PFSK-1 (cell line): ENCODE data around the gene KCNS1.

Experiments
- FOXP2 ChIP-seq: optimal IDR thresholded peaks from 2 replicates; pipeline ENCODE3; 2011; ENCODE audit warnings: borderline replicate concordance, control low read depth, inconsistent platforms; ENCODE audit not compliant: insufficient read depth; ENCODE audit errors: extremely low read length, extremely low read depth
- POLR2AphosphoS5 ChIP-seq: IDR thresholded peaks from 2 replicates; pipeline ENCODE4 v1.6.1; 2012; ENCODE audit warnings: low read depth, mild to moderate bottlenecking, control low read depth, low read length, moderate library complexity
- SIN3A ChIP-seq: IDR thresholded peaks from 2 replicates; pipeline ENCODE4 v1.6.1; 2012; ENCODE audit warnings: mild to moderate bottlenecking, low read length, moderate library complexity, borderline replicate concordance; ENCODE audit not compliant: insufficient read depth
- TAF1 ChIP-seq: IDR thresholded peaks from 2 replicates; pipeline ENCODE4 v1.6.1; 2012; ENCODE audit warnings: low read length, control low read depth, borderline replicate concordance; ENCODE audit not compliant: insufficient read depth
- TF ChIP-seq, protein P1 (sequence below), 2 experiments: IDR thresholded peaks; 2 replicates each; pipeline versions ENCODE4 v1.6.1 to v1.8.0; 2011 to 2012; ENCODE audit warnings: low read depth in 2 of 2, low read length in 2 of 2, control low read depth in 1 of 2, inconsistent platforms in 1 of 2, mild to moderate bottlenecking in 1 of 2, moderate library complexity in 1 of 2; ENCODE audit not compliant: insufficient read depth in 1 of 2

The KCNS1 gene

DNA sequence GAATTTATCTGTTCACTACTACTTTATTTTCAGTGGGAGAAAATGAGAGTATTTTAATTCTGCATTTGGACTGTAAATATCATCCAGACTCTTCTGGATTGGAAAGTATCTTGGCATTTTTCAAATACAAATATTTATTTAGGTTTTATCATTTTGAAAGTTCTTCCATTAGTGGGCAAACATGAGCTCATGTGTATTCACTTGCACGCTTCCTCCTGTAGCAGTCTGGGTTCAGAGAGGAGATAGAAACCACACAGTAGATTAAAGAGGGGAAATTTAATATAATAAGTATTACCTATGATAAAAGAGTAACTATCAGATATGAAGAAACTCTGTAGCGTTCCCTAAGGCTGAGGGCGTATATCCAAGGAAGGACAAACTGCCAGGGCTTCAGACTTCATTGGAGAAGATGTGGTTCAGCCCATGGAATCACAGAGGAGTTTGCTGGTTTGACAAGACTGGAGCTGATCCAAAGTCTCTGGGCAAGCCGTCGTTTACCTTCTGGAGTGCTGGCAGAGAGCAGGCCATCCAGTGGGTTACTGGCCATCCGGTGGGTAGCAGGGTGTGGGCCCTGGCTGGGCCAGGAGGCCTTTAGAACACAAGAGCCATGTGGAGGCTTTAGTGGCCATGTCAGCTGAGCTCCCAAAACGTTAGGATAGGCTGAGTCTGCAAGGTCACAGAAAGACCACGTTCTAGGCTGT lies 44.3 kb downstream of the KCNS1 start:
- TF ChIP-seq TAF1: no peak
- TF ChIP-seq, protein P1, sequence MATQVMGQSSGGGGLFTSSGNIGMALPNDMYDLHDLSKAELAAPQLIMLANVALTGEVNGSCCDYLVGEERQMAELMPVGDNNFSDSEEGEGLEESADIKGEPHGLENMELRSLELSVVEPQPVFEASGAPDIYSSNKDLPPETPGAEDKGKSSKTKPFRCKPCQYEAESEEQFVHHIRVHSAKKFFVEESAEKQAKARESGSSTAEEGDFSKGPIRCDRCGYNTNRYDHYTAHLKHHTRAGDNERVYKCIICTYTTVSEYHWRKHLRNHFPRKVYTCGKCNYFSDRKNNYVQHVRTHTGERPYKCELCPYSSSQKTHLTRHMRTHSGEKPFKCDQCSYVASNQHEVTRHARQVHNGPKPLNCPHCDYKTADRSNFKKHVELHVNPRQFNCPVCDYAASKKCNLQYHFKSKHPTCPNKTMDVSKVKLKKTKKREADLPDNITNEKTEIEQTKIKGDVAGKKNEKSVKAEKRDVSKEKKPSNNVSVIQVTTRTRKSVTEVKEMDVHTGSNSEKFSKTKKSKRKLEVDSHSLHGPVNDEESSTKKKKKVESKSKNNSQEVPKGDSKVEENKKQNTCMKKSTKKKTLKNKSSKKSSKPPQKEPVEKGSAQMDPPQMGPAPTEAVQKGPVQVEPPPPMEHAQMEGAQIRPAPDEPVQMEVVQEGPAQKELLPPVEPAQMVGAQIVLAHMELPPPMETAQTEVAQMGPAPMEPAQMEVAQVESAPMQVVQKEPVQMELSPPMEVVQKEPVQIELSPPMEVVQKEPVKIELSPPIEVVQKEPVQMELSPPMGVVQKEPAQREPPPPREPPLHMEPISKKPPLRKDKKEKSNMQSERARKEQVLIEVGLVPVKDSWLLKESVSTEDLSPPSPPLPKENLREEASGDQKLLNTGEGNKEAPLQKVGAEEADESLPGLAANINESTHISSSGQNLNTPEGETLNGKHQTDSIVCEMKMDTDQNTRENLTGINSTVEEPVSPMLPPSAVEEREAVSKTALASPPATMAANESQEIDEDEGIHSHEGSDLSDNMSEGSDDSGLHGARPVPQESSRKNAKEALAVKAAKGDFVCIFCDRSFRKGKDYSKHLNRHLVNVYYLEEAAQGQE (IDR thresholded peaks at IDR 0.05; ENCODE audit: insufficient read depth in 1 of 2, low read depth in 2 of 2, low read length in 2 of 2): no peak
- TF ChIP-seq FOXP2: no peak
- TF ChIP-seq POLR2AphosphoS5: no peak
- TF ChIP-seq SIN3A: no peak

DNA sequence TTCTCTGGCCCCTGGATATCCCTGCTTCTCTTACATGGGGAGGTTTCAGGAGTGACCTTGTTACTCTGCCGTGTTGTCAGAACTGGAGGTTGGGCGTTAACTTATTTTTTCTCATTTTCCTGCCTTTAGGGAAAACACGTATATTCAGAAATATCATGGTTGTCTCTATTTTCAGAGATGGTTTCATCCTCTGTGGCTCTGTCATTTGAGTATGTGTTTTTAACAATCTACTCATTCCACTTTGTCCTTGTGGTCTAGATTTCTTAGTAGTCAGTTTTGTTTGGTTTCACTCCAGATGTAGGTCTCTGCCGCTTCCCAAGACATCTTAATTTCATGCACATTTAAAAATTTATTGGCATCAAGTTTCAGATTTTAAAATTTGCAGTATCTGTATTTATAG lies 45.9 kb downstream of the KCNS1 start:
- TF ChIP-seq FOXP2 (no peak), SIN3A (no peak), POLR2AphosphoS5 (no peak), TAF1 (no peak)
- TF ChIP-seq, protein P1 (IDR thresholded peaks at IDR 0.05; ENCODE audit: insufficient read depth in 1 of 2, low read depth in 2 of 2, low read length in 2 of 2): no peak

DNA sequence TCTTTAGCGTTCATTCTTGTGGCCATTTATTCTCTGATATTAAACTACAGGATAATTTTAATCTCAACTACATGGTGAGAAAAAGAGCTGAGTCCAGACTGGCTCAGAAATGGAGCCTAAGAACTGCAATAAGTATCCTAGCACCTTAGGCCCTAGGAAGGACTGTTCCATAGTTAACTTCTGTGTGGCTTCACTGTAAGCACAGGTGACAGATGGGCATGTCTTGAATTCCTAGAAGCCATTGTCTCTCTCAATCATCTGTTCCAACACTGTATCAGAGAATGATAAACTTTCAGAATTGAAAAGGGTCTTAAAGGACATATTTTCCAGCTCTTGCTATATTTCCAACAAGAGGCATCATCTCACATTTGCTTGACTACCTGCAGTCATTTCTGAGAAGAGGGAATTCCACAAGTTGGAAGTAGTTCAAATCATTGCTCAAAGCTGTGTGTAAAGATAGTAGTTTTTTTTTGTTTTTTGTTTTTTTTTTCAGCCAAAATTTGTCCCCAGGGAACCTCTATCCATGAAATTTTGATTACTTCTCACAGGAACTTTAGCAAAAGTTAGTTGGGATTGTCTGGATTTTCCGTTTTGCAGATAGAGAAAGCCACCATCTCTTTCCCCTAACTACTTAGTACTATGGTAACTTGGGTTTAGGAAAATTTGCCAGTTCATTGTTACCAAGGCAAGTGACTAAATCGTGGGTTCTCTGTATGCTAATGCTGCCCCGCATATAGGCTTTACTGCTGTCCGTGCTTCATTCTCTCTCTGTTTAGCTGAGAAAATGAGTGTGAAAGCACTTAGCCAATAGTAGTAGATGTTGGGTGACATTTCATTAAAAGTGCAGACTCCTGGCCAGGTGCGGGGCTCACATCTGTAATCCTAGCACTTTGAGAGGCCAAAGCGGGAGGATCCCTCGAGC lies 47.2 kb downstream of the KCNS1 start:
- no peak for TF ChIP-seq FOXP2
- TF ChIP-seq, protein P1 (IDR thresholded peaks at IDR 0.05; ENCODE audit: insufficient read depth in 1 of 2, low read depth in 2 of 2, low read length in 2 of 2): no peak
- TF ChIP-seq TAF1: no peak
- no peak for TF ChIP-seq SIN3A
- TF ChIP-seq POLR2AphosphoS5: no peak

DNA sequence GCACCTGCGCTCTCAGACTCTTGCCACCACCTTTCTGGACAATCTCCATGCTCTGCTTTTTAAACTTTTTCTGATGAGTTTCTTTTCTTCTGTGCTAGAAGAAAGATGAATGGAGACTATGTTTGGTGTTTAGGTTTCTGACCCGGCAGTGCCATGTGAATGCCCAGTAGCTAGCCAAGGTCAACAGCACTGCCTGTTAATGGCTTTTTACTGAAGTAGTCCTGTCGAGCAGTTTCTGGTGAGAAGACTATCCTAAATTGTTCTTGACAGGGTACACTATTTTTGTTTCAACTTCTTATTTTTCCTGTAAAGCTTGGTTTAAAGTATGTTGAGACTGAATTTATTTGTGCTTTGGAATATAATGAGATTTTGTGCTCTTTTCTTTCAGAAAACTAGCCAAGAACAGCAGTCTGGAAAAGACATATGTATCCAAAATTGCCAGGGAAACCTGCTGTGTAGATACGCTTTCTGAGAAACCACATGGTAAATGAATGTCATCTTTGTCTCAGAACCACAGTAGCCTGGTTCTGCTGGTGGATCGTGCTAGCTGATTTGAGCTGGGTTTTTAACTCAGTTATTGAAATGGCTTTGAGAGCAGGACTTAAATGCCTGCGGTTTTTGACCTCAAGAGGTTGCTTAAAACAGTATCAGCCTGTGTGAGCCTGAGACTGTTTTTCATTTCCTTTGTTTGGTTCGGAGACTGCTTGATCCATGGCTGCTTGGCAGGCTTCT lies 48.1 kb downstream of the KCNS1 start:
- TF ChIP-seq SIN3A: no peak
- no peak for TF ChIP-seq TAF1
- no peak for TF ChIP-seq FOXP2
- TF ChIP-seq, protein P1 (IDR thresholded peaks at IDR 0.05; ENCODE audit: insufficient read depth in 1 of 2, low read depth in 2 of 2, low read length in 2 of 2): no peak
- no peak for TF ChIP-seq POLR2AphosphoS5
